Kasumi-1 (cell line): ENCODE results near the gene KRTAP16-1.
A peak's percentile ranks its signal among the peaks of the same experiment; 100 is the strongest.

Experiments
- DNase-seq, 2 experiments: peaks; one replicate each; lab custom pipeline; 2025; lab: John Stamatoyannopoulos, UW

Gene KRTAP16-1

DNA sequence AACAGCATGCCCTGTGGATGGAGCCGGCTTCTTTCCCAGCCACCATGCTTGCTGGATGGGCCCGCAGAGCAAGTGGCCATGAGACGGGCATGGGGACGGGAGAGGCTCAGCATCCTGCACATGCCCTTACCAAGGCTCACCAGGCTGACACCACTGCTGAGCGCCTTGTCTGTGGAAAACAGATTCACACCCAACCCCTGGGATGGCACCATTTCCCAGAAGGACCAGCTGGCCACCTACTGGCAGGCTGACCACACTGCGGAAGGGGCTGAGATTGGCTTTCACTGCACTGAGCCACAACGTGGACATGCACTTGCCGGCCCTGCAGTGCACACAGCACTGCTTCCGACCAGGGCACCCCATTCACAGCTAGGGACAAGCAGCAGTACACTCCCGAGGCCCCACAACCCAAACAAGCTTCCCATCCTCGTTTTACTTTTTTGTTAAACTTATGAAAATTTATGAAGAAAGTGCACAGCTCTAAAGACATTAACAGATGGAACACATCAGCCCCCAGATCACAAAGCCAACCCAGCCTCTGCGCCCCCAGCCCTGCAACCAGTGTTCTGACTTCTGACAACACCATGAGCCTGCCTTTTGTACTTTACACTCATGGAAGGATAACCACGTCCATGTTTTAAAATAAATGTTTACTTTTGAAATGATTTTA lies 20.3 kb upstream of the KRTAP16-1 start:
- DNase-seq: peak in 1 of 2 experiments; percentile 1

DNA sequence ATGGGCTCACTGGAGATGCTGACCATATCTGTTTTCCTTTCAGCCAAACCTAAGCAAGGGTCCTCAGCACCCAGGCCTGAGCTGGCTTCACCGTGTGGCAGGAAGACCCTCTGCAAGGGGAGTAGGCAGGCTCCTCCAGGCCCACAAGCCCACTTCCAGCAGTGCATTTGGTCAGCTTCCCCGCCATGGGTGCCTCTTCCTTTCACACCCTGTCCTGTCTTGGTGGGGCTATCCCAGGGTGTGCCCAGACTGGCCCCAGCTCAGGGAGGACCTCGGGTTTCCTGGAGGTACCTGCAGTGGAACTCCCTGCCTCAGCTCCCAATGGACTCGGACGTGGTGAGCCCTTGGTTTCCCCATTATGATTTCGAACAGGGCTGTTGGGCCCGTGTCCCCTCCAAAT lies 19.1 kb upstream of the KRTAP16-1 start:
- DNase-seq: no peak

DNA sequence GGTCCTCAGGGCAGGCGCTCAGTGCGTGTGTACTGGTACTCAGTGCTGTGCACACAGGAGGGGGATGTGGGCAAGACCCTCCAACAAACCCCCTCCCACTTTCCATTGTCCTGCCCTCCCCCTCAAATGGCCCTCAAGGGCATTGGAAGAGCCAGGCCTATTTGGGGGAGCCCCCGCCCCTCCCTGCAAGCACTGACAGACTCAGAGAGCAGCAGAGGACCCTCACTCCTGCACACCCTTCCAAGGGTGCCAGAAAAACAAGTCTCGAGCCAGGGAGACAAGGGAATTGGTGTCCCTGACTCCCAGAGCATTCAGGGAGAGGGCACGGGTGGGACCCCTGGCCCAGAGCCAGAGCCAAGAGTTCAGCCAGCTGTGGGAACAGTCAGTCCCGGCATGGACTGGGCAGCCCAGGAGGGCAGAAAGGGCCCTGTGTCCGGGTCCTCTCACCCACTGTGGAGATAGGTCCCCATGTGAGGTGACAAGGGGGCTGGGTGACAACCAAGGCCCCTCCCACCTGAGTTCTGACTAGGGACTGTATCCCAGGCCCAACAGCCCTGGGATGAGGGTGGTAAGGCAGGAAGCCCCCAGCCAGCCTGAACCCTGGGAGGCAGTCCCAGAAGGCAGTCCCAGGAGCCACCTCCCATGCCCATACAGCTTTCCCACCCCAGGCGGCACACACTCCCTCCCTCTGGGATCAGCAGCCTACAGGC lies 18.5 kb upstream of the KRTAP16-1 start:
- DNase-seq: no peak

DNA sequence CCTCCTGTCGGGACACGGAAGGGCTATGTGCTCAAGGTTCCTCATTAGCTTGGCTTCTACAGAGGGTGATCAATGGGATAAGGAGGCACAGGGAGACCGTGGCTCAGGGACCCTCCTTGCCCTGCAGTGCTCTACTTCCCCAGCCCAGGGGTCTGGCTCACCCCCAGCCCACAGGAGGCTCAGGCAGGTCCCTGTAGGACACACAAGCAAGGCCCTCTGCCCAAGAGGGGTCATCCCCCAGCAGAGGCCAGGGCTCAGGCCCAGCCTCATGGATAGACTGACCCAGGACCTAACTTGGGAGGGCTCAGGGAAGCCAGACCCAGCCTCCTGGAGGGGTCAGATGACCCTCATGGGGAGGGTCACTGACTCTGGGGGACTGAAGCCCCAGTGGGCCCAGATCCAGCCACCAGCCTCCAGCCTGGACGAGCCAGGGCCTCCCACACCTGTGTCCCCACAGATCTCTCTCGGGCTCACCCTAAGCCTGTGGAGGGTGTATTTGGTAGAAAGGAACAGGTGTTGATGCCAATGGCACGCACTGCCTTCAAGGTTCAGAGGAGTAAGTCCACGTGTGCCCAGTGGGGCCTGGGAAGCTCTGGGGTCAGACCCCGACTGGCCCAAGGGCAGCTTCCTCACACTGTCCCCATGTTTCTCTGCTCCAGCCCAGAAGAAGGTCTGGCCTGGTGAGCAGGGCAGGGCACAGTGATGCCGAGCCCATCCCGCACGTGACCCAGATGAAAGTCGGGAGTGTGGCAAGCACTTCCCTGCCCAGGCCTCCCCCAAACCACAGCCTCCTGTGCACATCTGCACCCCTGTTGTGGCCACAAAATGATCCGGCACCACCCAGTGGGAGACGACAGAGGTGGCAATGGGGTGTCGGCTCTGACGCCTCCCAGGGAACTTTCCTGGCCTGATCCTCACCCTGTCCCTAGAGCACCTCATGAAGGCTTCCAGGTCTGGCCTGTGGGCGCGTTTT lies 17.4 kb upstream of the KRTAP16-1 start:
- DNase-seq: no peak

DNA sequence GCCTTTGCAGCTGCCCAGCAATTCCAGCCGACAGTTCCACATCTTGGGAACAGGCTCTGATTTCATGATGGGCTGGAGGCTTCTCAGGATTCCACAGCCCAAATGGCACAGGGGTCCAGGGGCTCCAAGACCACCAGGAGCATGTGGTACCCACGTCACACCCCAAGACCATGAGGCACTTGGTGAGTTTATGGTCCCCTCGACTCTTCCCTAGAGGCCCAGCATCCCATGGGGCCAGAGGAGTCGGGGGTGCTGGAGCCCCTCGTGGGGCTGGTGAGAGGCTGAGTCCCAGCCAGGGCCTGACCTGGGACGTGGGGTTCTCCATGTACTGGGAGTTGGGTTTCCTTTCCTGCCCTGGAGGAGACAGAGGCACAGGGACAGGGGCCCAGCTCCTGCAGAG lies 16.5 kb upstream of the KRTAP16-1 start:
- DNase-seq: no peak

DNA sequence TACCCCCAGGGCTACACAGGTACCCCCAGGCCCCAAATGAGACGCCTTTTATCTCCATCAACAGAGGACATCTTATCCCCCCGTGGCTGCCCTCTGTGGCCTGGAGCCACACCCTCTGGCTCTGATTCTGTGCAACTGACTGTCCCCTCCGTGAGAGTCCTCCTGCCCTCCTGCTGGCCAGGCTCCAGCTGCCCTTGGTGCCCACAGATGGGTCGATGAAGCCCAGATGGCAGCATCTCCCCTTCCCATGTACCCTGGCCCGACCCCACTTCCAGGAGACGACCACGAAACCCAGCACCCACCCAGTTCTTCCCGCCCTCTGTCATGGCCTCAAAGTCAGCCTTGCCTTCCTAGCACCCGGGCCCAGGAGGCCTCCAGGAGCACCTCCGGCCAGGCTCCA lies 16.0 kb upstream of the KRTAP16-1 start:
- DNase-seq: no peak

DNA sequence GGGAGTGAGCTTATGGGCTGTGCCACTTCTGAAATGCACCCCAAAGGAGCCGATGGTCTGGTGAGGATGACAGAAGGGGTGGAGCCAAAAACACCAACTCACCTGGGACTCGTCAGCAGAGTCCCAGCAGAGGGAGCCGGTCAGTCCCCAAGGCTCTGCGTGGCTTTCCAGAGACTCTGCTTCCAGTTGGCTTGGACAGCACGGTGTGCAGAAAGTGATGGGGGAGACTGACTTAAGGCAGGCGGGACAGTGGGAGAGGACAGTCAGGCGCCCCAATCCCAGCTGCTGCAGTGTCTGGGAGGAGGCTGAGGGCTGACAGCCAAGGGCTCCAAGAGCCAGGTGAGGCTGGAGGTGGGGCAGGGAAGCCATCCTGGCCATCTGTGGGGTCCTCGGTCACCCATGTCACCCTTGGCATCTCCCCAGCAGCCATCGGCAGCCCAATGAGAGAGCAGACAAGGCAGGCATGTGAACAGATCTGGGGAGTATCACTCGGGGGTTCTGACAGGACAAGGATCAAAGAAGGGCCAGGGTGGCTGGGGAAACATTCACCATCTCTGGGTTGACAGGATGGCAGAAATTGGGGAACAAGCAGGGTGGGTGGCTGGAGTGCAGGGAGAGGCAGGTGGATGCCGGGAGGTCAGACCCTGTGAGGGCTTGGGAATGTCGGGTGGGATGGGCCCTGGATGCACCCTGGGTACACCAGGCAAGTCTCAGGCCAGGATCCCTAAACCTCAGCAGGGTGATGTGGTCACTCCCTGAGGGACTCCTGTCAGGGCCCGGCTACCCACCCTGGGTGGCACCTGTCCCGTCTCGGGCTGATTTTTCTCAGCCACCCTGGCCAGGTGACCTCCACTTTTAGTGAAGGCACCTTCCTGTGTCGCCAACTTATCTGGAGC lies 15.3 kb upstream of the KRTAP16-1 start:
- no peak for DNase-seq

DNA sequence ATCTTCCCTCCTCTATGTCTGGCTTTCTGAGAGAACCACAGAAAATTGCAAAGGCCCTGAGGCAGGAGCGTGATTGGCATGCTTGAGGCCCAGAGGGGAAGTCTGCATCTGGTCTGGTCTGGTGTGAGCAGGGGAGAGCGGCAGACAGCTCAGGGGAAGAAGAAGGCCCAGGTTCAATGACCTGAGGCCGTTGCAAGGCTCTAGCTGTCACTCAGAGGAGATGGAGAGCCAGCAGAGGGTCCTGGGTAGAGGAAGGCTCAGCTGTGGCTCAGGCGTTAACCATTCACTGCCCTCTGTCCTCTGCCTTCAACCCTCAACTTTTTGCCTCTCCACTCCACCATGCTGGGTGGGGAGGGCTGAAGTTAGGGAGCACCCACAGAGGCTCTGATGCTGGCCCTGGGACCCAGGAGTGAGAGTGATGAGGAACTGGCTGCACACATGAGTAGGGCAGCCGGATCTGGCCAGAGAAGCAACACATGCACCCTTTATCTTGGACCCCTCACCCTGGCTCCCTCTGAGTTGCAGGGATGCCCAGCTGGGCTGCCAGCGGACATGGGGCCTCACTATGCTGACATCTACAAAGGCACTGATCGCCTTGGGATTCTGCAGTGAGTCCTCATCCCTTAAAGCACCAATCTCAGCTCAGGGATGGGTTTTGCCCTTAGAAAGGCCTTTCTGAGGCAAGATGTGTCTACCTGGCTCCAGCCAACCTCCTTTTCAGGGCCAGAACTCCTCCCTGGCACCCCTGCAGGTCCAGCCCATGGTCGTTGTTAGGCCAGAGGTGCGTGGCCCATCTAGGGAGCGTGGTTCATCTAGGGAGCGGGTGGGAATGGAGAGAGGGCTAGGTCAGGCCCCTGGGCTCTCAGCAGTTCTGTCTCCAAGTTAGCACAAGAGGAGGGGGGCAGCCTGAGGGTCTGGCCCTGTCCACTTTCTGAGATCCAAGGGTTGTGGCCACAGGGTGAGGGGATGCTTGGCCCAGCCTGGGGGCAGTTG lies 14.1 kb upstream of the KRTAP16-1 start:
- no peak for DNase-seq

DNA sequence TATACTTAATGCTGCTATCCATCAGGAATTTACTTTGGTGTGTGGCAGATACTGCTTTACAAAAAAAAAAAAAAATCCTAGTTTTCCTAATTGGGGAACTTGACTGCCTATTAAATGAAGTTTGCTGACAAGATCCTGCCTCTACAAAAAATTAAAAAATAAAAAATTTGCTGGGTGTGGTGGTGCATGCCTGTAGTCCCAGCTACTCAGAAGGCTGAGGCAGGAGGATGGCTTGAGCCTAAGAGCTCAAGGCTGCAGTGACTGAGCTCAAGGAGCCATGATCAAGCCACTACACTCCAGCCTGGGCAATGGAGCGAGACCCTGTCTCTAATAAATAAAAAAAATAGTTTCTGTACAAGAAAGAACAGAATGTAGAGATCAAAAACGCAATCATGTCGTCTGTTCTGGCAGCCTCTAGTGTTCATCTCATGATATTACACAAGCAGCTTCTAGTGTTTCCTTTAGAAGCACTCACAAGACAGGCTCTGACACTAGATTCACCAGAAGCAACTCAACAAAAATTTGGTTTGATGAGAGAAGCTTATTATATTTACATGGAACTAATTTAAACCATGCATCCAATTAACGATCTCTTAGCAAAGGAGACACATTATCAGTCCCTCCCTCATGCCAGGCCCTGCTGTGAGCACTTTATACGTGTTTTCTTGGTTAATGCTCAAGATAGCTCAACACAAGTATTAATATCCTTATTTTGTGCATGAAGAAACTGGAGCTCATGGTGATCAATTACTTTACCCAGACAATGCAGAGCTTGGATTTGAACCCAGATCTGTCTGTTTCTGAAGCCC lies 13.2 kb upstream of the KRTAP16-1 start:
- peak; percentile 69 to 73 for DNase-seq

DNA sequence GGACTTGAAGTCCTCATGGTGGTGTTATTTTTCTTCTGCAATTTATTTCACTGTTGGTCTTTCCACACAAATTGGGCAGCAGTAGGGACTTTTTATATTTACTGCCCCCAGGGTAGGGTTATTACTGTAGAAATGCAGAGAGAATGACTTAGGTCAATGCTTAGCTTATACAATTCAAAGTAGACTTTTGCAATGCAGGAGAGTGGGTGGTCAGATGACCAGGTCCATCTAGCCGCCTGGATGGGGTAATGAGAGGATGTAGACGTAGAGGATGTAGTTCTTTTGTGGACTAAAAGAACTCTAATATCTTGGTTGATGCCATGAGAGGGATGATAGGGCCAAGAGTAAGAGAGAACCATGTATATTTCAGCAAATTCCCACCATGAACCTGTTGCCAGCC lies 9.1 kb upstream of the KRTAP16-1 start:
- no peak for DNase-seq

DNA sequence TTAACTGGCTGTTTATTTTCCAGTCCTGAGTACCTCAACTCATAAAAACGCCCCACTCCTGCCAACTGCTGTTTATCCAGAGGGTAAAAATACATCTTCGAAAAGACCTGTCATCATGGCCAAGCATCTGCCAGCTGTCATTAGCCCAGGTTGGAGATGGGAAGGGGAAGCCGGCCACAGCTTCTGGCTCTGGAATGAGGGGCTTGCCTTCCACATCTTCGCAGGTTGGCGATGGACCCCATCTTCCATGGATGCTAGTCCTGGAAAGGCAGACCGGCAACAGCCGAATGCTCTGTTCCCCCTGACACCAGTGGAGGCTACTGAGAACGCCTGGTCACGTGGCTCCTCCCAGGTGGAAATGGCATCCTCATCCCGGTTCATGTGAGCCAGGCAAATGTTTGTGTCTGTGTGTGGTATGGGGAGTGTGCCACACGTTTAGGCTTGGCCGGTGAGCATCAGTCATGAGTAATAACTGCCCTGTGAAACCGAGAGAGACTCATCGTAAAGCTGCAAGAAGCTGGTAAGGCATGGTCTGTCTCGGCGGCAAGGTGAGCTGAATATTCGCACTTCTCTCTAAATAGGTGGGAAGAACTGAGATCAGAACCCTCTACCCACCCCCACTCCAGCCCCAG lies 6.8 kb upstream of the KRTAP16-1 start:
- DNase-seq: no peak

DNA sequence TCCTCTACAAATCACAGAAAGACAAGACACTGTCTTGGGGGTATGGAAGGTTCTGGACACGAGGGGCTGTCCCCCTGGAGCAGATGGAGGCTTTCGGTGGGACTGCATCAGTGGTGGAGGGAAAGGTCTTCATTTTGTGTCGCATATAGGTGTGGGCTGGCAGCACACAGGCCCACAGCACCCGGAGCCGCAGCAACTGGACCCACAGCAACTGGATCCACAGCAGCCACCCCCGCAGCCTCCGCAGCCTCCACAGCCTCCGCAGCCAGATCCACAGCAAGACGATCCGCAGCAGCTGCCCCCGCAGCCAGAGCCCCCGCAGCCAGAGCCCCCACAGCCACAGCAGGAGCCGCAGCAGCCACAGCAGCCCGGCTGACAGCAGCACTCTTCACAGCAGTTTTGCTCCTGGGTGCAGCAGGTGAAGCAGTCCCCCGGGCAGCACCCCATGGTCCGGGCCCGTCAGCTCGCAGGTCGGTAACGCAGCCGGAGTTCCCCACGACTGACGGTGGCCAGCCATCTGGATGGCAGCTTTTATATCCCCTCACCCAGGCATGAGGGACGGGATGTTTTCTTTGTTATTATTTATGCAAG lies 6.2 kb upstream of the KRTAP16-1 start, which contains the start of gene KRTAP17-1:
Gene KRTAP17-1 (minus strand): TSS at position 507 of the 591 bp plus-strand sequence. CDS start 60 bp downstream, at position 447.
- DNase-seq: no peak

DNA sequence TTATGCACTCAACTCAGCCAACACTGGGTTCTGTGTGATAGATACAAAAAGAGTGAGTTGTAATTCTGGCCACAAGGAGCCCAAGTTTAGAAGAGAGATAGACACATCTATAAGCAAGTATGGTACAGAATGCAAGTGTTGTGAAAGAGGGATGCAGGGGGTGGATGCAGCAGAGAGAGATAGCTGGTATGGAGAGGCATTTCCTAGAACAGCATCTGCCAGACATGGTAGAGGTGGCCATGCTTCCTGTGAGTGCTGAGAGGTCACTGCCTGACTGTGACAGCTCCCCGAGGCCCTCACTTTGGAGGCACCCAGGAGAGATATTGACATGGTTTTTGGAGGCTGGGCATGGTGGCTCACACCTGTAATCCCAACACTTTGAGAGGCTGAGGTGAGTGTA lies 2.0 kb upstream of the KRTAP16-1 start:
- DNase-seq: no peak

DNA sequence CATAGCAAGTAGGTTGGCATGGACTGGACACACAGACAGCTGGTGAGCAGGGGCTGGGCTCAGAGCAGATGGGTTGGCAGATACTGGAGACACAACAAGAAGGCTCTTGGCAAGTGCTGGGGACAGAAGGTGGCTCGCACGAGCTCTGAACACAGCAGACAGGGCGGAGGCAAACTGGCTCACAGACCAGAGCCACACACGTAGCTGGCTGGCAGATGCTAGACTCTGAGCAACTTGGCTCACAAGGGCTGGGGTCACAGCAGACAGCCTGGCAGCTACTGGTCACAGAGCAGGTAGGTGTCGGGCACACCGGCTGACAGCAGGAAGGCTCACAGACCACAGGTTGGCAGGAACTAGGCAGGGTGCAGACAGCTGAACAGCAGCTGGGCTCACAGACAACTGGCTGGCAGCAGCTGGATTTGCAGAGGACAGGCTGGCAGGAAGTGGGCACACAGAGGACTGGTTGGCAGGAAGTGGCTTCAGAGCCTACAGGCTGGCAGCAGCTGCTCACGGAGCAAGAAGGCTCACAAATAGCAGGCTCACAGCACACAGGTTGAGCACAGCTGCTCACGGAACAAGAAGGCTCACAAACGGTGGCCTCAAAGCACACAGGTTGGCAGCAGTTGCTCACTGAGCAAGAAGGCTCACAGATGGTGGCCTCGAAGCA lies 725 bp downstream of the KRTAP16-1 start:
- peak in 1 of 2 experiments; percentile 11 for DNase-seq

DNA sequence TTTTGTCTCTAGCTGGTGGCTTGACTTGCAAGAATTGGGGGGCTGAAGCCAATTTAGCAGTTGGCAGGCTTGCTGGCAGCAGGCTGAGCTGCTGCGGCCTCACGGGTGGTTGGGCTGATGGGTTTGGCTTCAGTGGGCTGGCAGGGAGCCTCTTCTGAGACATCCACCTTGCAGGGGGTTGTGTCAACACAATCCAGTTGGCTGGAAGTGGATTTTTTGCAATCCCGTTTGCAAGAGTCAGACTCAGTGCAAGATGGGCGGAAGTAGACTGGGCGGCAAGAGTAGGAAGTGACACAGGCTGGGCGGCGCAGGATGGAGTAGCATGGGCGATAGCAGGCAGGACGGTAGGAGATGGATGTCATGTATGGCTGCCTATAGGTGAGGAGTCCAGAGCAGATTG lies 1.5 kb downstream of the KRTAP16-1 start:
- DNase-seq: no peak

DNA sequence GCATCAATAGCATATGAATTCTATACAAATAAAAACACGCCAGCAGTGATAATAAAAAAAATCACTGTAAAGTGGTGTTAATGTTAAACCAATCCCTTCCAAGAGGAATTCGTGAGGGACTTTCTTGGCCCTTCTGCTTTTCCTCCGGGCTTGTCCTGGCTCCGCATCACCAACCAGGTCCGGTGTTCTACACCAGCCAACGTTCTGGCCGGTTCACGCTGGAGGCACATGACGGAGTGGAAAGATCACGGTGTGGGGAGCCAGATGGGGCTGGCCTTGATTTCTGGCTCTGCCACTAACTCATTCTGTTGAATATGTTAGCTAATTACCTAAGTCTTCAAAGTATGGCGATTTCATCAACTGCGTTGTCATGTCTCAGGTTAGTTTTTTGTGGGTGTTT lies 5.0 kb downstream of the KRTAP16-1 start:
- no peak for DNase-seq

DNA sequence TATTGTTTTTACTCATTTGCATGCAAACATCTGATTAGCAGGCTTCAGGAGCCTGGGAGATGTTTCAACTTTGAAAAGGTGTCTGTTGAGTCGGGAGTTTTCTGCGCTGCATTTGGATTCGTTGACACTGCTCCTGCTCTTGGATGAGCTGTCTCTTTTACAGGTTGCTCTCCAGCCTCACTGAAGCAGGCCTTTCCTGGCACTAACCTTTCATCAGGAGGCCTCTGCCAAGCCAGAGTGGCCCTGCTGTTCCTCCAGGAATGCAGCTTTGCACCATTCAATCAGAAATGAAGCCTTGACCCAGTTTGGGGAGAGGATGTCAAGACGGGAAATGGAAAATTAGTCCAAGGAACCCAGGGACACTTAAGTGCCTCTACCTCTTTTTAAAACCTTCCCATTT lies 6.1 kb downstream of the KRTAP16-1 start:
- no peak for DNase-seq
